HG03039 (cell line): Measurements from ENCODE around the gene ZHX3.
A peak's percentile ranks its signal among the peaks of the same experiment; 100 is the strongest.
"Not testable (repeated sequence)": the region's sequence is repeated elsewhere in the genome, so short reads cannot be mapped to it uniquely, and the experiment has no call there.

Experiments used
- ATAC-seq: cut with Tn5 transposase; IDR thresholded peaks from one replicate; pipeline ENCODE4 v1.9.1; 2021; ENCODE audit warnings: mild to moderate bottlenecking, moderate library complexity; ENCODE audit not compliant: unreplicated experiment

Gene ZHX3

DNA sequence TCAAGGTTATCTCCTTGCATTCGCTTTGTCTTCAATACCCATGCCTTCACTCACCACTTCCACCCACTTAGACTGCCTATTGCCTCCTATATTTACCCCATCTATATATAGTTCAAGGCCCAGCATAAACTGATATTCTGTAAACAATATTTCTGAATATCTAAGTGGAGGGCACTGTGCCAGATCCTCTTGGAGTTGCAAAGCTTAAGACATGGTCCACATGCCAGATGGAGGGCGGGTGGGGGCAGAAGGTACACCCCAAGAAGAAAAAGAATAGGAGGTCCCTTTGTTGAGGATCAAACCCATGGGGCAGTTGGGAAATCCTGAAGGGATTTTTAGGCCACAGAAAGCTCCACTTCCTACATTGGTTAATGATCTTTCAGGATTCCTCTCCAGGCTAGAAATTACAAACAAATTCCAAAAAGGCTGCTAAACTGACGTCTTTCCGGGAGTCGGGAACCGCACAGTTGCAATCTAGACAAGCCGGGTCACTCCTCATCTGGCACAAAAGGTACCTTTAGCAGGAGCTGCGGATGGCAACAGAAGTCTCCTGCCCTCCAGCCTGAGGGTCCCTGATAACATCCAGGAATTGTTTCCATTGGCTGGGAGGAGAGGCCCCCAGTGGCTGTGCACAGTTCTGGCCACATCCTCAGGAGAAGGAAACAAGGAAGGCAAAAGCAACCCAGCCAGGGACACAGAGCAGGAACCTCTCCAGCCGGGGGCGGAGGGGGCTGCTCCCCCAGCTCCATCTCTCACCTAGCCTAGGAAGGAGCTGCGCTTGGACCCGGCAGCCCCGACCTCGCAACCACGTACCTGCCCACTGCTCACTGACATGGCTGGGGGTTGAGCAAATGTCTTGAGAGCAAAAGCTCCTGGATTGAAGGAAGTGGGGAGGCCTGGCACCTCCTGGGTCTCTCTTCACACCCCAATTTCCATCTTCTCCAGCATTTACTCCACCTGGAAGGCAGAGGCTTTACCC lies 17.2 kb upstream of the ZHX3 start:
- no peak for ATAC-seq

DNA sequence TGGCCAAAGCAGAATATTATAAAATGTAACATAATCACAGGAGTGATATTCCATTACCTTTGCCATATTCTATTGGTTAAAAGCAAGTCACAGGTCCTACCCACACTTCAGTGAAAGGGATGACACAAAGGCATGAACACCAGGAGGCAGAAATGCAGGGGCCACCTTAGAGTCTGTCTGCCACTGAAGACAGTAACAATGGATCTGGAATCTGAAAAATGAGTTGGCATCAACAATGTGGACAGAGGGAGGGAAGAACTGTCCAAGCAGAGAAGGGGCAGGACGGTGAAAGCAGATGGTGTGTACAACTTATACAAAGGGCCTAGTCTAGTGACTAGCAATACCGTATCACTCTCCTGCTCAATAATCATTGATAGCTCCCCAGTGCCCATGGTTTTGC lies 16.5 kb upstream of the ZHX3 start:
- ATAC-seq, result no peak

DNA sequence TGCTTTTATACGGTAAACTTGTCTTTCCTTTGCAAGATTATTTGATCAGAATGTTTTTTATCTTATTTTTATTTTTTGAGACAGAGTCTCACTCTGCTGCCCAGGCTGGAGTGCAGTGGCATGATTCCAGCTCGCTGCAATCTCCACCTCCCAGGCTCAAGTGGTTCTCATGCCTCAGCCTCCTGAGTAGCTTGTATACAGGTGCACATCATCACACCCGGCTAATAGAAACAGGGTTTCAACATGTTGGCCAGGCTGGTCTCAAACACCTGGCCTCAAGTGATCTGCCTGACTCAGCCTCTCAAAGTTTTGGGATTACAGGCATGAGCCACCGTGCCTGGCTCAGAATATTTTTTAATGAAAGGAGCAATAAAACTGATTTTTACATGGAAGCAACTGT lies 14.2 kb upstream of the ZHX3 start:
- no peak for ATAC-seq

- ATAC-seq, result no peak
These were observed 13.4 kb upstream of the ZHX3 start for GRCh38 chr20:41330941-41331340.

DNA sequence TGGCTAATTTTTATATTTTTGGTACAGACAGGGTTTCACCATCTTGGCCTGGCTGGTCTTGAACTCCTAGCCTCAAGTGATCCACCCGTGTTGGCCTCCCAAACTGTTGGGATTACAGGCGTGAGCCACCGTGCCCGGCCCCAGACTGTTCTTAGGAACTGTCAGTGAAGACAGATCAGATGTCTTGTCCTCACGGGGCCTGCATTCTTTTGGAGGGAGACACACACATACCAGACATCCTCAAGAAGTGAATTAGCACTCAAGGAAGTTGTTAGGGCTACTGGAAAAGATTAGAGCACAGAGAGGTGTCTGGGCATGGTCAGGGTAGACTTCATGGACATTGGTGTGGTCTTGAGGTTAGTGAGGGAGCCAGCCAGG lies 12.8 kb upstream of the ZHX3 start:
- ATAC-seq, result no peak

DNA sequence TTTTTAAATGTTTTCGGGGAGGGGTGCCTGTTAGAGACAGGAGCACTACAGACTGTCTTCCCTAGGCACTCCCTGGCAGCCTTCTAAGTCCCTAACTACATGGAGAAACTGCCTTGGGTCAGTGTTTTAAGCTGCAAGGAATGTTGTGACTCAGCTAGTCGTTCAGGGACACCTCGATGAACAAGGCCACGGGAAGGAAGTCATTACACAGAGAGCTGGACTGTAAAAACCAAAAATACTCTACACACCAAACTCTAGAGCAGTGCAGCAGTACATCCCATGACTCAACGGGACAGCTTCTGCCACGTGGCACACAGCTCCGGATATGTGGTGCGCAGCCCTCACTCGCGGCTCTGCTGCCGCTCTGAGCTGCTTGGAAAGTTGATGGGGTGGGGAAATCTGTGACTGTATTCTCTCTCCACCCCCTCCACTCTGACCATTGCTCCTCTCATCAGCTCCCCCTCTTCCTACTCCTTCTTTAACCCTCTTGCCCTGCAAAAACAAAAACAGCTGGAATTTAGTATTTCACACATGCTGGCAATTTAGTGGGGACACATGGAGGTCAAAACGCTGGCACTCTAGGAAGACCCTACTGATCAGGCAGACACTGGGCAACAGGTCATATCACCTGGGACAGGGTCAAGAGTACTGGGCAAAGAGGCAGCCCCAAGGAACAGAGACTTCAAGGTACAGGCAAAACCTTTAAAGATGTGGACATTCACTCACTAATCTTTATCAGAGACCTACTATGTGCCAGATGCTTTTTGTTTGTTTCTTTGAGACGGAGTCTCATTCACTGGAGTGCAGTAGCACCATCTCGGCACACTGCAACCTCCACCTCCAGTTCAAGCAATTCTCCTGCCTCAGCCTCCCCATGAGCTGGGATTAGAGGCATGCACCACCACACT lies 12.2 kb upstream of the ZHX3 start:
- no peak for ATAC-seq

DNA sequence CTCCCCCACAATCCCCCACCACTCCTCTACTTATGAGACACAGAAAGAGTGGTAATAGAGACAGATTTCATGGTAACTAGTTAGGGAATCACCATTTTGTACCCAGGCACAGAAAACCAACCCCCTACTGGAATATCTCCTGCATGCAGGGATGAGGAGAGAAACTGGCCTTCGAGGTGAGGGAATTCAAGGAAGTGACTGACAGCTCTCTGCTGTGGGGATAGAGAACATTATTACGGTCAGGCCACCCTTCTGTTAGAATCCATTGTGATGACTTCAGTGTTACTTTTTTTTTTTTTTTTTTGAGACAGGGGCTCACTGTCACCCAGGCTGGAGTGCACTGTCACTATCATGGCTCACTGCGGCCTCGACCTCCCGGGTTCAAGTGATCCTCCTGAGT lies 9.6 kb upstream of the ZHX3 start:
- no peak for ATAC-seq

DNA sequence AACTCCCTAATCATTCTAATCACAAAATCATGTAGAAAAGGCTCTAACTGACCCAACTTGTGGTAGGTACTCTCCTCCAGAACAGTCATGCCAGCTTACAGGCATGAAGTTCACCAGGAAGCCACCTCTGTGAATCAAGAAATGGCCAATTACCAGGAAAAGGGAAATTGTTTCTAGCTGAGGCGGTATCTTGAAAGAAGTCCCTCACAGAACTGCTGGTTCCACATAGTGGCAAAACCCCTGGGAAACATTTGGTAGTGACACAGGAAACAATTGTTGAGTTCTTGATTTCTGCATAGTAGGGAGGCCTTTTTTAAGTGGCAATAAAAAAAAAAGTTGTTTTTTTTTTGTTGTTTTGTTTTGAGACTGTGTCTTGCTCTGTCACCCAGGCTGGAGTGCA lies 3.4 kb upstream of the ZHX3 start:
- ATAC-seq, result no peak

DNA sequence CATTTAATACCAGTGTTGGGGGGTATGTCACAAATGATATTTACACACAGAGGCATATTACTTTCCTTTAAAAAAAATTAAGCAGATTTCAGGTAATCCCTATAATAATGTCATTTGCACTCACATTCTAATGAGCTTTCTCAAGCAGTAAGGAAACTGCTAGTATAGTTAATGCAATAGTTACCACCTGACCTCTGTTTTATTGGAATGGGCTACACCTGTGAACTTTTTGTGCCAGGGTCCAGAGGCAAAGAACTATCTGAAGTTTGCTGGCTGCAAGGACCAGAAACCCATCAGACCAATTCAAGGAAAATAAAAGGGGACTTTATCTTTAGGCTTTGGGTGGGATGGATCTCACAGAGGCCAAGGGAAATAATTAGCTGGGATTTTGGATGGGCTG lies 2.9 kb upstream of the ZHX3 start:
- no peak for ATAC-seq

GRCh38 chr20:41318271-41318649 lies 729 bp upstream of the ZHX3 start:
- no peak for ATAC-seq

GRCh38 chr20:41316602-41317545 lies 657 bp downstream of the ZHX3 start:
- peak; percentile 50 for ATAC-seq

DNA sequence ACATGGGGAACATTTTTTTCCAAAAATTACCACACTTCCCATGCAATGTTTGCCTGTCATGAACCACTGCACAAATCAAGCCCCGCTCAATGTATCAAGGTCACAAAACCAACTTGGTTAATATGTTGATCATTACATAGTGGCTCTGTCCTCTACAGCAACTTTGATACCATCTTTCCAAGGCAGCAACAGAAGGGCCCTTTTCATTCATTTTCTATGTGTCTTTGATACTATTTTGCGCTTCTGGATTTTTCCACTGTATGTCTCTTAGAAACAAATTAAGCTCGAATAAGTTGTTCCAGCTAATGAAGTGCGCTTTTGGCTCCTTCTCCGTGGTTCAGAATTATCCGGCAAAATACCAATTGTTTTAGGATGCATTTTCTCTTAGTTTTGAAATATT lies 1.5 kb downstream of the ZHX3 start:
- no peak for ATAC-seq

- no peak for ATAC-seq
These were observed 3.1 kb downstream of the ZHX3 start for GRCh38 chr20:41314386-41314785.

GRCh38 chr20:41312009-41312408 lies 5.5 kb downstream of the ZHX3 start:
- not testable (repeated sequence) for ATAC-seq

- no peak for ATAC-seq
These were observed 7.7 kb downstream of the ZHX3 start for GRCh38 chr20:41309817-41310216.

- ATAC-seq, result no peak
These were observed 8.7 kb downstream of the ZHX3 start for GRCh38 chr20:41308726-41309413.

DNA sequence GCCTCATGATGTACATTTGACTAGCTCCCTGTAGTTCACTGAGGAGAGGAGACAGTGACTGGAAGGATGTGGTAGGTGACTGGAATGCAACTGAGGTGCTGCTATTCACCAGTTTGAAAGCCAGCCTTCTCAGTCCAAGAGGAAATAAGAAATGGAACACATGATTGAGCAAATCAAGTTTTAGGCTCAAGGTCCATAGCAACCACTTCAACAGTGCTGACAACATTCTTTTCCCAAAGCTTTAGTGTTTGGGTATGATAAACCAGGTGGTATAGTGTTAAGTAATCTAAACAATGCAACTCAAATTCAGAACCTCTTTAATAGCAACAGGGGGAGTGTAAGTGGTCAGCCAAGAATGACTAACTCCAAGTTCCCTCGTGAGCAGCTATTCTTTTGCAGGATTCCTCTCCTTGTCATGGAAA lies 9.2 kb downstream of the ZHX3 start:
- no peak for ATAC-seq

- ATAC-seq, result no peak
These were observed 10.5 kb downstream of the ZHX3 start for GRCh38 chr20:41307021-41307420.

DNA sequence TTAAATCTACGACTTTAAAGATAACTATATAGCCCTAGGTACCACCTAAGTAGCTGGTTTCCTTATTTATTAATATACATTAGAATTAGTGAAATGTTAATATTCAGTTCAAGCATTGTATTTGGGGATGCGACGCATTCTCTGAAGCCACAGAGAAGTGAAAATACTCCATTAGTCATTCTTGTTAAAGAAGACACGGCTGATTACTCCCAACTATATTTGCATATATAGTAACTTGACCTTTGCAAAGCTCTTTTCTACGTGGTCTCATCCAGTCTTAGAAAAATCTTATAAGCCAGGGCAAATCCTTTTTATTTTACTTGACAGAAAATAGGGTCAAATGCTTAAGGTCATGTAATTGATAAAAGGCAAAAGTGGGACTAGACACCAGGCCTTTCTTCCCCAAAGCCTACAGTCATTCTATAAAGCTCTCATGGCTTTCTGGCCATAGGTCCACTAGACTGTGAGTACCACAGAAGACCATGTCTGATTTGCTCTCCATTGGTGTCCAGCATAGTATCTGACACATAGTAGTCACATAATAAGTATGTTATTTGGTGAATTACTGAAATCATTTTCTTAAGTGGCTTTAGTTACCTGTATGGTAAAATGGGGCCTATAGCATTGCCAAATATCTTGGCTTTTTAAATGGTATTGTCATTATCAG lies 11.3 kb downstream of the ZHX3 start:
- ATAC-seq, result peak; percentile 78
